Ammon's horn (tissue), 1 donor: ENCODE measurements around the gene COX7A2.

Experiments
- DNase-seq: peaks from one replicate; pipeline ENCODE4 v3.0.0-alpha.2; 2016; ENCODE audit warnings: low spot score

Gene COX7A2

DNA sequence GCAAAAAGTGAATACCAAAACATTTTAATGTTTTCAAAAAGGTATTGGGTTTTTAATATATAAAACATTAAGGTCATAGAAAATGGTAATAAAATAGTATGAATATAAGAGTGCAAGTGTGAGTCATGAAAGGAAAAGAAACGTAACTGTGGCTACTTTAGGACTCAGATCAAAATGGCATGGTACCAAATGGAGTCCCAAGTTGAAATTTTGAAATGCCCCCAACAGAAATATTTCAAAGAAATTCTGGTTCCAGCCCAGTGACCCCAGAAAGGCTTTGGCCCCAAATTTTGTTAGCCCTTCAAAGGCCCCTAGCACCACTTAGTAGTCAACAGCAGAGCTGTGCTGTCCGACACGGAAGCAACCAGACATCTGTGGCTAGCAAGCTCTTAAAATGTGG lies 43.7 kb downstream of the COX7A2 start:
- no peak for DNase-seq

DNA sequence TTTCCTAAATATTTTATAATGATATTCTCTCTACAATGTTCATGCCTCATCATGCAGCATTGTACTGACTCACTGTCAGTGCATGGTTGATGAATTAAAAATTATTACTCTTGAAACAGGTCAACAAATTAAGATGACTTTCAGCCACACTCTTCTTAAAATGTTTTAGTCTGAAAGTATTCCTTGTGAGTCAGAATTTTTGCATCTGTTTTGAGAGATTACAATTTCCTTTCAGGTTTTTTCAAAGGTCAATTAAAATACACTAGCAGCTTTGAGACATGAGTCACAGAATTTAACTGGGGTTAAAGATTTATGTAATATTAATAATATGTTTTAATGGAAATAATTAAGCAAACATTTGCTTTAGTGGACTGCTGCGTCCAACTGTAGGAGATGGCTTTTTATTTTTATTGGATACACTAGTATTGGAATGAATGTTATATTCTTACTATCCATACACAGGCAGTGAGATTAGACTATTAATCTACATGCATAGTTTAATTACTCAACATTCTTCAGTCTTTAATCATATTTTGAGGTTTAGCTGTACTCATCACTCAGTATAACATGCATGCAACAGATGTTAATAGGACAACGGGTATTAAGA lies 47.4 kb downstream of the COX7A2 start:
- no peak for DNase-seq

GRCh38 chr6:75188221-75188925 lies 55.2 kb downstream of the COX7A2 start:
- no peak for DNase-seq
